ENCODE measurements around the gene MSMP.
A peak's percentile ranks its signal among the peaks of the same experiment; 100 is the strongest.

MSMP gene

GRCh38 chr9:35731415-35732184 lies 22.5 kb downstream of the MSMP start:
- peak in 1 of 2 experiments; percentile 30 for DNase-seq (ENCODE audit: low read depth in 1 of 2, low spot score in 1 of 2)
- Histone ChIP-seq H3K27ac (replicated peaks) (peak overlapping the region; percentile 82), H3K4me3 (replicated peaks; ENCODE audit: insufficient read depth, low read length) (peak overlapping the region; percentile 83), H3K27me3 (ENCODE audit: insufficient read depth, poor library complexity, severe bottlenecking) (no peaks in the 10 kb centered on the region)
- TF ChIP-seq, protein P1, sequence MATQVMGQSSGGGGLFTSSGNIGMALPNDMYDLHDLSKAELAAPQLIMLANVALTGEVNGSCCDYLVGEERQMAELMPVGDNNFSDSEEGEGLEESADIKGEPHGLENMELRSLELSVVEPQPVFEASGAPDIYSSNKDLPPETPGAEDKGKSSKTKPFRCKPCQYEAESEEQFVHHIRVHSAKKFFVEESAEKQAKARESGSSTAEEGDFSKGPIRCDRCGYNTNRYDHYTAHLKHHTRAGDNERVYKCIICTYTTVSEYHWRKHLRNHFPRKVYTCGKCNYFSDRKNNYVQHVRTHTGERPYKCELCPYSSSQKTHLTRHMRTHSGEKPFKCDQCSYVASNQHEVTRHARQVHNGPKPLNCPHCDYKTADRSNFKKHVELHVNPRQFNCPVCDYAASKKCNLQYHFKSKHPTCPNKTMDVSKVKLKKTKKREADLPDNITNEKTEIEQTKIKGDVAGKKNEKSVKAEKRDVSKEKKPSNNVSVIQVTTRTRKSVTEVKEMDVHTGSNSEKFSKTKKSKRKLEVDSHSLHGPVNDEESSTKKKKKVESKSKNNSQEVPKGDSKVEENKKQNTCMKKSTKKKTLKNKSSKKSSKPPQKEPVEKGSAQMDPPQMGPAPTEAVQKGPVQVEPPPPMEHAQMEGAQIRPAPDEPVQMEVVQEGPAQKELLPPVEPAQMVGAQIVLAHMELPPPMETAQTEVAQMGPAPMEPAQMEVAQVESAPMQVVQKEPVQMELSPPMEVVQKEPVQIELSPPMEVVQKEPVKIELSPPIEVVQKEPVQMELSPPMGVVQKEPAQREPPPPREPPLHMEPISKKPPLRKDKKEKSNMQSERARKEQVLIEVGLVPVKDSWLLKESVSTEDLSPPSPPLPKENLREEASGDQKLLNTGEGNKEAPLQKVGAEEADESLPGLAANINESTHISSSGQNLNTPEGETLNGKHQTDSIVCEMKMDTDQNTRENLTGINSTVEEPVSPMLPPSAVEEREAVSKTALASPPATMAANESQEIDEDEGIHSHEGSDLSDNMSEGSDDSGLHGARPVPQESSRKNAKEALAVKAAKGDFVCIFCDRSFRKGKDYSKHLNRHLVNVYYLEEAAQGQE (IDR thresholded peaks at IDR 0.05; ENCODE audit: insufficient replicate concordance, low read depth), result no peak
- TF ChIP-seq SPI1 (IDR thresholded peaks at IDR 0.05; ENCODE audit: borderline replicate concordance, low read depth) (no peak), GABPA (IDR thresholded peaks at IDR 0.05; ENCODE audit: low read depth) (no peak), CTCF (IDR thresholded peaks at IDR 0.05; ENCODE audit: insufficient read depth, low read length) (no peak), POLR2AphosphoS5 (IDR thresholded peaks at IDR 0.05; ENCODE audit: low read depth) (no peak)

- H3K27me3 ChIP-seq (ENCODE audit: insufficient read depth, poor library complexity, severe bottlenecking), result no peaks in the 10 kb centered on the region
- peak overlapping the region; percentile 82 for H3K27ac ChIP-seq (replicated peaks)
Measured at GRCh38 chr9:35730486-35730854, 23.6 kb downstream of the MSMP start.

More at GRCh38 chr9:35730486-35730854, 23.6 kb downstream of the MSMP start:
- TF ChIP-seq, protein P1 (IDR thresholded peaks at IDR 0.05; ENCODE audit: insufficient replicate concordance, low read depth), result no peak
- TF ChIP-seq CTCF (IDR thresholded peaks at IDR 0.05; ENCODE audit: insufficient read depth, low read length) (no peak), SPI1 (IDR thresholded peaks at IDR 0.05; ENCODE audit: borderline replicate concordance, low read depth) (no peak), POLR2AphosphoS5 (IDR thresholded peaks at IDR 0.05; ENCODE audit: low read depth) (no peak), GABPA (IDR thresholded peaks at IDR 0.05; ENCODE audit: low read depth) (no peak)
- no peak for DNase-seq (ENCODE audit: low read depth in 1 of 2, low spot score in 1 of 2)
- peak overlapping the region; percentile 83 for H3K4me3 ChIP-seq (replicated peaks; ENCODE audit: insufficient read depth, low read length)
